PFSK-1 (cell line): Measurements from ENCODE around the gene PDE6A.

Source experiments
- FOXP2 ChIP-seq: optimal IDR thresholded peaks from 2 replicates; pipeline ENCODE3; 2011; ENCODE audit warnings: borderline replicate concordance, control low read depth, inconsistent platforms; ENCODE audit not compliant: insufficient read depth; ENCODE audit errors: extremely low read length, extremely low read depth
- POLR2AphosphoS5 ChIP-seq: IDR thresholded peaks from 2 replicates; pipeline ENCODE4 v1.6.1; 2012; ENCODE audit warnings: low read depth, mild to moderate bottlenecking, control low read depth, low read length, moderate library complexity
- REST ChIP-seq, 2 experiments: IDR thresholded peaks; 2 replicates each; pipeline versions ENCODE4 v1.6.1 to v1.8.0; 2011 to 2012; ENCODE audit warnings: low read depth in 2 of 2, low read length in 2 of 2, control low read depth in 1 of 2, inconsistent platforms in 1 of 2, mild to moderate bottlenecking in 1 of 2, moderate library complexity in 1 of 2; ENCODE audit not compliant: insufficient read depth in 1 of 2
- SIN3A ChIP-seq: IDR thresholded peaks from 2 replicates; pipeline ENCODE4 v1.6.1; 2012; ENCODE audit warnings: mild to moderate bottlenecking, low read length, moderate library complexity, borderline replicate concordance; ENCODE audit not compliant: insufficient read depth
- TAF1 ChIP-seq: IDR thresholded peaks from 2 replicates; pipeline ENCODE4 v1.6.1; 2012; ENCODE audit warnings: low read length, control low read depth, borderline replicate concordance; ENCODE audit not compliant: insufficient read depth

GRCh38 chr5:149931992-149932436, 12.6 kb downstream of the PDE6A start:
- TF ChIP-seq SIN3A (no peak), POLR2AphosphoS5 (no peak), TAF1 (no peak), REST (IDR thresholded peaks at IDR 0.05; ENCODE audit: insufficient read depth in 1 of 2, low read depth in 2 of 2, low read length in 2 of 2) (no peak), FOXP2 (no peak)
